Measurements from ENCODE around the gene SLC45A2. TPM values are rescaled to one million over a fixed set of nuclear protein-coding genes. Genes with fewer than 3 reads are reported as not detected.

SLC45A2 gene
- total RNA-seq, 1 experiment from 2014 or later = 0.28 TPM

- Histone ChIP-seq H3K9me3 (ENCODE audit: low read depth, low read length, poor library complexity, severe bottlenecking) (no peaks in the 10 kb centered on the region), H3K4me3 (ENCODE audit: low read depth, low read length, poor library complexity, severe bottlenecking) (no peak overlapping the region), H3K27me3 (replicated peaks; ENCODE audit: insufficient read depth, low read depth, low read length, poor library complexity) (no peaks in the 10 kb centered on the region), H3K36me3 (ENCODE audit: insufficient read depth, low read length, poor library complexity, severe bottlenecking) (no peaks in the 10 kb centered on the region), H3K4me1 (ENCODE audit: insufficient read depth, low read length, poor library complexity, severe bottlenecking) (no peaks in the 10 kb centered on the region), H3K27ac (ENCODE audit: low read depth, low read length, poor library complexity, severe bottlenecking) (no peak overlapping the region)
- POLR2A ChIA-PET (ENCODE audit: low non-redundant PET) = interaction anchor here (0.5 kb wide), 1 partner anchor 12 kb away, joined by 4 read pairs; no protein-coding TSS in a partner anchor
- CTCF ChIA-PET = interaction anchor here (0.6 kb wide), 1 partner anchor 767 kb away, joined by 3 read pairs; no protein-coding TSS in a partner anchor
- no TSS peak for BruUV-seq (replicated peaks)
- DNase-seq (ENCODE audit: low spot score) = no peak
- TF ChIP-seq EZH2 (IDR thresholded peaks at IDR 0.05; ENCODE audit: borderline replicate concordance, low read depth, low read length, poor library complexity, severe bottlenecking) (no peak), CTCF (conservative IDR thresholded peaks at IDR 0.05; ENCODE audit: low read depth, low read length) (no peak)
- intact Hi-C loops (cut with micrococcal nuclease; ENCODE audit: unreplicated experiment) = loop anchor here (2.0 to 5.0 kb wide), 2 partner anchors 456 to 469 kb away; no protein-coding TSS in a partner anchor
Observed at GRCh38 chr5:33995865-33996264, 11.4 kb upstream of the SLC45A2 start.

GRCh38 chr5:33994845-33995244 is 10.4 kb upstream of the SLC45A2 start:
- Histone ChIP-seq H3K36me3 (ENCODE audit: insufficient read depth, low read length, poor library complexity, severe bottlenecking) (no peaks in the 10 kb centered on the region), H3K4me3 (ENCODE audit: low read depth, low read length, poor library complexity, severe bottlenecking) (no peak overlapping the region), H3K27me3 (replicated peaks; ENCODE audit: insufficient read depth, low read depth, low read length, poor library complexity) (no peaks in the 10 kb centered on the region), H3K4me1 (ENCODE audit: insufficient read depth, low read length, poor library complexity, severe bottlenecking) (no peaks in the 10 kb centered on the region), H3K27ac (ENCODE audit: low read depth, low read length, poor library complexity, severe bottlenecking) (no peak overlapping the region), H3K9me3 (ENCODE audit: low read depth, low read length, poor library complexity, severe bottlenecking) (no peaks in the 10 kb centered on the region)
- BruUV-seq (replicated peaks) = no TSS peak
- POLR2A ChIA-PET (ENCODE audit: low non-redundant PET) = interaction anchor here (0.7 kb wide), 1 partner anchor 935 kb away, joined by 4 read pairs; no protein-coding TSS in a partner anchor
- intact Hi-C loops (cut with micrococcal nuclease; ENCODE audit: unreplicated experiment) = loop anchor here (5.0 kb wide), 1 partner anchor 457 kb away; no protein-coding TSS in a partner anchor
- CTCF ChIA-PET = no interaction called here
- no peak for DNase-seq (ENCODE audit: low spot score)
- TF ChIP-seq CTCF (conservative IDR thresholded peaks at IDR 0.05; ENCODE audit: low read depth, low read length) (no peak), EZH2 (IDR thresholded peaks at IDR 0.05; ENCODE audit: borderline replicate concordance, low read depth, low read length, poor library complexity, severe bottlenecking) (no peak)

- H3K4me1 ChIP-seq (ENCODE audit: insufficient read depth, low read length, poor library complexity, severe bottlenecking) = no peaks in the 10 kb centered on the region
- no TSS peak for BruUV-seq (replicated peaks)
- DNase-seq (ENCODE audit: low spot score) = no peak
- intact Hi-C loops (cut with micrococcal nuclease; ENCODE audit: unreplicated experiment) = no loop called here
- H3K27me3 ChIP-seq (replicated peaks; ENCODE audit: insufficient read depth, low read depth, low read length, poor library complexity) = no peaks in the 10 kb centered on the region
- peaks cover 4% of the 10 kb centered on the region for H3K36me3 ChIP-seq (ENCODE audit: insufficient read depth, low read length, poor library complexity, severe bottlenecking)
- no peak overlapping the region for H3K4me3 ChIP-seq (ENCODE audit: low read depth, low read length, poor library complexity, severe bottlenecking)
- TF ChIP-seq EZH2 (IDR thresholded peaks at IDR 0.05; ENCODE audit: borderline replicate concordance, low read depth, low read length, poor library complexity, severe bottlenecking) = no peak
- TF ChIP-seq CTCF (conservative IDR thresholded peaks at IDR 0.05; ENCODE audit: low read depth, low read length) = no peak
- no peaks in the 10 kb centered on the region for H3K9me3 ChIP-seq (ENCODE audit: low read depth, low read length, poor library complexity, severe bottlenecking)
- ChIA-PET CTCF (no interaction called here), POLR2A (ENCODE audit: low non-redundant PET) (no interaction called here)
- no peak overlapping the region for H3K27ac ChIP-seq (ENCODE audit: low read depth, low read length, poor library complexity, severe bottlenecking)
Observed at GRCh38 chr5:33992864-33993263, 8.4 kb upstream of the SLC45A2 start.

Data from A673 (cell line).